ENCODE results near the gene F2RL1. TPM values are rescaled to one million over a fixed set of nuclear protein-coding genes. Genes with fewer than 3 reads are reported as not detected.
A peak's percentile ranks its signal among the peaks of the same experiment; 100 is the strongest.
"Not testable (repeated sequence)": the region's sequence is repeated elsewhere in the genome, so short reads cannot be mapped to it uniquely, and the experiment has no call there.

Gene F2RL1
- 0.18 TPM for total RNA-seq
- 1 to 10 TPM in 2 of 8 donors, under 1 TPM in 6; 0.35 to 5.0 (median 0.49) TPM for polyA plus RNA-seq (ENCODE audit: insufficient read depth in 1 of 8, insufficient read length in 8 of 8, low replicate concordance in 1 of 8)
- long read RNA-seq, donor 1, result 0 reads
- long read RNA-seq, donor 2, result 0 reads
- long read RNA-seq, donor 3, result 0 reads
- long read RNA-seq, donor 4, result 0 reads
- long read RNA-seq, donor 5, result 0 reads
- long read RNA-seq, donor 6, partial matches to known transcripts, result 0 of 1 reads
- long read RNA-seq, donor 6, other reads (novel, unspliced or antisense), result 0 of 1 reads
- long read RNA-seq, donor 7, result 0 reads
- long read RNA-seq, donor 8, result 0 reads
- long read RNA-seq, donor 9, partial matches to known transcripts, result 0 of 1 reads
- long read RNA-seq, donor 9, other reads (novel, unspliced or antisense), result 0 of 1 reads
- long read RNA-seq, donor 10, result 0 reads
- long read RNA-seq, donor 11, result 0 reads

- peaks cover 34% of the 10 kb centered on the region for H3K27me3 ChIP-seq (ENCODE audit: control insufficient read depth, insufficient read depth, low read length)
- peaks cover 15% of the 10 kb centered on the region for H3K4me1 ChIP-seq (ENCODE audit: control insufficient read depth, insufficient read depth, low read length)
- H3K36me3 ChIP-seq (ENCODE audit: control insufficient read depth, insufficient read depth, low read length), result no peaks in the 10 kb centered on the region
- H3K9me3 ChIP-seq (replicated peaks; ENCODE audit: control insufficient read depth, low read depth, low read length), result no peaks in the 10 kb centered on the region
- no peak within 1 kb of the TSS for H3K27ac ChIP-seq (ENCODE audit: low read length)
- under 1% methylated on average over 67 of the region's 72 CpGs for WGBS (ENCODE audit: insufficient coverage)
- H3K4me3 ChIP-seq (ENCODE audit: low read length), result peak within 1 kb of the TSS; percentile 51
- DNase-seq, result peak; percentile 51
Measured at GRCh38 chr5:76818844-76819831, at the start of gene F2RL1. Gene F2RL1, plus strand, starts transcription at chr5:76819030. Its CDS starts 153 bp downstream, at chr5:76819183.

- H3K36me3 ChIP-seq (ENCODE audit: control insufficient read depth, insufficient read depth, low read length); H3K27me3 ChIP-seq (ENCODE audit: control insufficient read depth, insufficient read depth, low read length); H3K27ac ChIP-seq (ENCODE audit: low read length); H3K9me3 ChIP-seq (replicated peaks; ENCODE audit: control insufficient read depth, low read depth, low read length); H3K4me3 ChIP-seq (ENCODE audit: low read length); H3K4me1 ChIP-seq (ENCODE audit: control insufficient read depth, insufficient read depth, low read length); DNase-seq: not testable (repeated sequence)
- WGBS (ENCODE audit: insufficient coverage), result 95% methylated on average over 13 of the region's 14 CpGs
Measured at GRCh38 chr5:76771041-76771440, 47.8 kb upstream of the F2RL1 start.

- Histone ChIP-seq H3K36me3 (ENCODE audit: control insufficient read depth, insufficient read depth, low read length) (no peaks in the 10 kb centered on the region), H3K9me3 (replicated peaks; ENCODE audit: control insufficient read depth, low read depth, low read length) (no peaks in the 10 kb centered on the region), H3K27me3 (ENCODE audit: control insufficient read depth, insufficient read depth, low read length) (no peaks in the 10 kb centered on the region), H3K27ac (ENCODE audit: low read length) (no peak overlapping the region), H3K4me1 (ENCODE audit: control insufficient read depth, insufficient read depth, low read length) (no peaks in the 10 kb centered on the region), H3K4me3 (ENCODE audit: low read length) (no peak overlapping the region)
- WGBS (ENCODE audit: insufficient coverage), result 50% methylated on average over 1 of the region's 3 CpGs
- DNase-seq, result no peak
Measured at GRCh38 chr5:76771705-76772405, 47.0 kb upstream of the F2RL1 start.

GRCh38 chr5:76775921-76776320 lies 42.9 kb upstream of the F2RL1 start:
- H3K27ac ChIP-seq (ENCODE audit: low read length), result no peak overlapping the region
- H3K27me3 ChIP-seq (ENCODE audit: control insufficient read depth, insufficient read depth, low read length), result no peaks in the 10 kb centered on the region
- WGBS (ENCODE audit: insufficient coverage), result 75% methylated on average over 2 of the region's 5 CpGs
- no peak for DNase-seq
- no peaks in the 10 kb centered on the region for H3K4me1 ChIP-seq (ENCODE audit: control insufficient read depth, insufficient read depth, low read length)
- H3K9me3 ChIP-seq (replicated peaks; ENCODE audit: control insufficient read depth, low read depth, low read length), result no peaks in the 10 kb centered on the region
- no peaks in the 10 kb centered on the region for H3K36me3 ChIP-seq (ENCODE audit: control insufficient read depth, insufficient read depth, low read length)
- no peak overlapping the region for H3K4me3 ChIP-seq (ENCODE audit: low read length)

GRCh38 chr5:76776391-76776790 lies 42.4 kb upstream of the F2RL1 start:
- no peak for DNase-seq
- Histone ChIP-seq H3K36me3 (ENCODE audit: control insufficient read depth, insufficient read depth, low read length) (no peaks in the 10 kb centered on the region), H3K9me3 (replicated peaks; ENCODE audit: control insufficient read depth, low read depth, low read length) (no peaks in the 10 kb centered on the region), H3K4me1 (ENCODE audit: control insufficient read depth, insufficient read depth, low read length) (no peaks in the 10 kb centered on the region), H3K27ac (ENCODE audit: low read length) (no peak overlapping the region), H3K4me3 (ENCODE audit: low read length) (no peak overlapping the region), H3K27me3 (ENCODE audit: control insufficient read depth, insufficient read depth, low read length) (no peaks in the 10 kb centered on the region)
- WGBS (ENCODE audit: insufficient coverage), result no CpG with 5 or more reads among the region's 2 CpGs

- H3K36me3 ChIP-seq (ENCODE audit: control insufficient read depth, insufficient read depth, low read length); H3K9me3 ChIP-seq (replicated peaks; ENCODE audit: control insufficient read depth, low read depth, low read length); H3K4me3 ChIP-seq (ENCODE audit: low read length); H3K4me1 ChIP-seq (ENCODE audit: control insufficient read depth, insufficient read depth, low read length); DNase-seq; H3K27ac ChIP-seq (ENCODE audit: low read length); H3K27me3 ChIP-seq (ENCODE audit: control insufficient read depth, insufficient read depth, low read length): not testable (repeated sequence)
- WGBS (ENCODE audit: insufficient coverage), result 92% methylated on average over 4 of the region's 4 CpGs
Measured at GRCh38 chr5:76780616-76781015, 38.2 kb upstream of the F2RL1 start.

GRCh38 chr5:76781775-76782174 lies 37.1 kb upstream of the F2RL1 start:
- no peak overlapping the region for H3K27ac ChIP-seq (ENCODE audit: low read length)
- WGBS (ENCODE audit: insufficient coverage), result 83% methylated on average over 3 of the region's 10 CpGs

GRCh38 chr5:76782444-76782843 lies 36.4 kb upstream of the F2RL1 start:
- DNase-seq, result no peak
- no peak overlapping the region for H3K4me3 ChIP-seq (ENCODE audit: low read length)
- H3K27ac ChIP-seq (ENCODE audit: low read length), result no peak overlapping the region
- peaks cover 9% of the 10 kb centered on the region for H3K4me1 ChIP-seq (ENCODE audit: control insufficient read depth, insufficient read depth, low read length)
- H3K9me3 ChIP-seq (replicated peaks; ENCODE audit: control insufficient read depth, low read depth, low read length), result no peaks in the 10 kb centered on the region
- H3K36me3 ChIP-seq (ENCODE audit: control insufficient read depth, insufficient read depth, low read length), result no peaks in the 10 kb centered on the region
- WGBS (ENCODE audit: insufficient coverage), result 94% methylated on average over 2 of the region's 3 CpGs
- H3K27me3 ChIP-seq (ENCODE audit: control insufficient read depth, insufficient read depth, low read length), result no peaks in the 10 kb centered on the region

More at GRCh38 chr5:76781775-76782174, 37.1 kb upstream of the F2RL1 start:
- no peak overlapping the region for H3K4me3 ChIP-seq (ENCODE audit: low read length)
- no peaks in the 10 kb centered on the region for H3K9me3 ChIP-seq (replicated peaks; ENCODE audit: control insufficient read depth, low read depth, low read length)
- H3K36me3 ChIP-seq (ENCODE audit: control insufficient read depth, insufficient read depth, low read length), result no peaks in the 10 kb centered on the region
- no peak for DNase-seq
- peaks cover 3% of the 10 kb centered on the region for H3K4me1 ChIP-seq (ENCODE audit: control insufficient read depth, insufficient read depth, low read length)
- H3K27me3 ChIP-seq (ENCODE audit: control insufficient read depth, insufficient read depth, low read length), result no peaks in the 10 kb centered on the region

- WGBS (ENCODE audit: insufficient coverage), result 0% methylated on average over 1 of the region's 2 CpGs
- H3K4me3 ChIP-seq (ENCODE audit: low read length), result no peak overlapping the region
- H3K27ac ChIP-seq (ENCODE audit: low read length), result peak overlapping the region; percentile 18
- peak; percentile 96 for DNase-seq
- no peaks in the 10 kb centered on the region for H3K9me3 ChIP-seq (replicated peaks; ENCODE audit: control insufficient read depth, low read depth, low read length)
- no peaks in the 10 kb centered on the region for H3K27me3 ChIP-seq (ENCODE audit: control insufficient read depth, insufficient read depth, low read length)
- H3K36me3 ChIP-seq (ENCODE audit: control insufficient read depth, insufficient read depth, low read length), result no peaks in the 10 kb centered on the region
- peaks cover 22% of the 10 kb centered on the region for H3K4me1 ChIP-seq (ENCODE audit: control insufficient read depth, insufficient read depth, low read length)
Measured at GRCh38 chr5:76787237-76787636, 31.6 kb upstream of the F2RL1 start.

Data from muscle of leg (tissue), 16 donors.